BJ (cell line): Measurements from ENCODE around the gene KLHDC2. TPM values are rescaled to one million over a fixed set of nuclear protein-coding genes. Genes with fewer than 3 reads are reported as not detected.

Experiments
- CTCF ChIA-PET: fragments of 350-600 bp; formaldehyde crosslinking; extraction: SDS; loops from one replicate; lab custom pipeline; 2021; ENCODE audit warnings: antibody characterized with exemption, inconsistent platforms; lab: Yijun Ruan, JAX
- POLR2A ChIA-PET: fragments of 300-600 bp; sonication (Branson Sonifier 250); formaldehyde crosslinking; extraction: SDS; loops from one replicate; lab custom pipeline; 2021; ENCODE audit warnings: antibody characterized with exemption; lab: Charles Lee
- DNase-seq: peaks from one replicate; pipeline ENCODE4 v3.0.0-alpha.2; 2011; ENCODE audit warnings: low read depth
- H3K27me3 ChIP-seq: 2 replicates; pipeline ENCODE4 v1.6.0; 2011; ENCODE audit warnings: low read length; ENCODE audit not compliant: control insufficient read depth, insufficient read depth
- H3K36me3 ChIP-seq: 2 replicates; pipeline ENCODE4 v1.5.1; 2011; ENCODE audit warnings: low read length; ENCODE audit not compliant: control insufficient read depth, insufficient read depth
- H3K4me3 ChIP-seq: 2 replicates; pipeline ENCODE4 v1.5.1; 2011; ENCODE audit warnings: low read depth, mild to moderate bottlenecking, control low read depth, low read length
- CTCF ChIP-seq: IDR thresholded peaks from 2 replicates; pipeline ENCODE4 v1.5.1; 2011; ENCODE audit warnings: low read depth, mild to moderate bottlenecking, control low read depth, inconsistent platforms, low read length, moderate library complexity; ENCODE audit not compliant: insufficient read depth
- polyA plus RNA-seq: library from polyadenylated mRNA; depleted of rRNA; stranded (reverse); fragments of >200 nt; gene quantifications from 2 replicates; pipeline ENCODE4 v1.2.3, GENCODE V29; 2011

The KLHDC2 gene
- polyA plus RNA-seq, 1 experiment: 47.3 TPM

GRCh38 chr14:49761839-49762551 is 6.0 kb upstream of the KLHDC2 start:
- no peaks in the 10 kb centered on the region for H3K36me3 ChIP-seq
- ChIA-PET POLR2A (no interaction called here), CTCF (no interaction called here)
- no peaks in the 10 kb centered on the region for H3K27me3 ChIP-seq
- DNase-seq: no peak
- no peak overlapping the region for H3K4me3 ChIP-seq
- TF ChIP-seq CTCF: no peak

- no peak for DNase-seq
- POLR2A ChIA-PET: interaction anchor here (0.6 to 0.8 kb wide), 4 partner anchors 24 to 321 kb away, joined by 3 to 5 read pairs (median 4); partner anchors contain the start of genes KLHDC1 and NEMF
- Histone ChIP-seq H3K4me3 (peak overlapping the region; percentile 68), H3K27me3 (no peaks in the 10 kb centered on the region), H3K36me3 (no peaks in the 10 kb centered on the region)
- TF ChIP-seq CTCF: no peak
- CTCF ChIA-PET: interaction anchor here (0.8 to 3.1 kb wide), 4 partner anchors 17 to 1073 kb away, joined by 3 to 11 read pairs (median 4); partner anchors contain the start of gene DNAAF2
Observed at GRCh38 chr14:49766839-49767238, 1.1 kb upstream of the KLHDC2 start.

- no peaks in the 10 kb centered on the region for H3K27me3 ChIP-seq
- POLR2A ChIA-PET: interaction anchor here (0.6 to 0.8 kb wide), 5 partner anchors 24 to 321 kb away, joined by 3 to 5 read pairs (median 3); partner anchors contain the start of genes KLHDC1 and NEMF
- CTCF ChIA-PET: interaction anchor here (0.8 to 3.1 kb wide), 7 partner anchors 13 to 1073 kb away, joined by 3 to 11 read pairs (median 3); partner anchors contain the start of gene DNAAF2
- TF ChIP-seq CTCF: no peak
- H3K4me3 ChIP-seq: peak overlapping the region; percentile 68
- no peaks in the 10 kb centered on the region for H3K36me3 ChIP-seq
- DNase-seq: no peak
Observed at GRCh38 chr14:49767270-49767570, 733 bp upstream of the KLHDC2 start.

GRCh38 chr14:49768301-49769121 is 558 bp downstream of the KLHDC2 start:
- DNase-seq: no peak
- peak overlapping the region; percentile 68 for H3K4me3 ChIP-seq
- no peak for TF ChIP-seq CTCF
- POLR2A ChIA-PET: interaction anchor here (0.6 to 0.7 kb wide), 2 partner anchors 30 to 136 kb away, joined by 3 to 5 read pairs; no protein-coding TSS in a partner anchor
- CTCF ChIA-PET: interaction anchor here (0.7 to 3.1 kb wide), 8 partner anchors 12 to 175 kb away, joined by 3 to 11 read pairs (median 4); partner anchors contain the start of genes DNAAF2 and NEMF
- no peaks in the 10 kb centered on the region for H3K27me3 ChIP-seq
- no peaks in the 10 kb centered on the region for H3K36me3 ChIP-seq

- DNase-seq: peak; percentile 28
- no peak for TF ChIP-seq CTCF
- H3K4me3 ChIP-seq: peak overlapping the region; percentile 68
- POLR2A ChIA-PET: no interaction called here
- CTCF ChIA-PET: interaction anchor here (1.0 to 3.1 kb wide), 3 partner anchors 84 to 176 kb away, joined by 3 to 11 read pairs (median 5); partner anchors contain the start of genes DNAAF2 and NEMF
- H3K36me3 ChIP-seq: no peaks in the 10 kb centered on the region
- no peaks in the 10 kb centered on the region for H3K27me3 ChIP-seq
Observed at GRCh38 chr14:49769171-49769570, 1.2 kb downstream of the KLHDC2 start.
